ENCODE measurements around the gene TEX29. TPM values are rescaled to one million over a fixed set of nuclear protein-coding genes. Genes with fewer than 3 reads are reported as not detected.

The TEX29 gene
- total and polyA plus RNA-seq, 5 donors from 2014 or later: not detected

DNA sequence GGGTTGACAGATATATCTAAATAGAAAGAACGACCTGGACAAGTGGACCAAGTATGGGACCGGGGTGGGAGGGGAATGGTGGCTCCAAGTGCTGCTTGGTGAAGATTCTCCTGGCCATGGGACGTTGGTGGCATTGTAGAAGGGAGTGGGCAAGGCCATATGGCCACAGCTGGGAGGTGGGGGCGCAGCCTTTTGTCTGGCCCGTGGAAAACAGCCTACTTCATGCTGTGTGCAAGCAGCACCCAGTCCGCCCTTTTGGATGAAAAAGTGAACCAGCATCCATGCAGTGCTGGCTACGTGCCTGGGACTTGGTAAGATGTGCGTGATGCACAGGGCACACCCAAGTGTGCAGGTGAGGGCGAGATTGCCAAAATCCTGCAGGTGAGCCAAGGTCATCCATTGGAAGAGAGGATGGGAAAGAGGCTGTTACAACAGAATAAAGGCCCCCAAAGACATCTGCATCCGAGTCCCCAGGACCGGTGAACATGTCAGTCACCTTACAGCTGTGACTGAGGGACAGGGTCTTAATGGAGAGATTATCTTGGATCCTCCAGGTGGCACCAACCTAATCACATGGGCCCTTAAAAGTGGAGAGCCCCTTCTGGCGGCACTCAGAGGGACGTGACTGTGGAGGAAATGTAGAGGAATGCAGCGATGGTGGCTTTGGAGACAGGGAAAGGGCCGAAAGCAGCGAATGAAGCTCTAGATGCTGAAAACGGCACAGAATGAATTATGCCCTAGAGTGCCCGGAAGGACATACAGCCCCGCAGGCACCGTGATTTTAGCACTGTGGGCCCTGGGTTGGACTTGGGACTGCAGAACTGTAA is 40.8 kb downstream of the TEX29 start:
- peaks cover 5% of the 10 kb centered on the region for H3K27me3 Mint-ChIP-seq
- no peak overlapping the region for H3K27ac Mint-ChIP-seq
- no peaks in the 10 kb centered on the region for H3K36me3 ChIP-seq (ENCODE audit: control insufficient read depth, insufficient read depth, low read length)
- no peak for ATAC-seq (ENCODE audit: low read depth in 2 of 2)
- H3K4me1 Mint-ChIP-seq: no peaks in the 10 kb centered on the region
- no peaks in the 10 kb centered on the region for H3K36me3 Mint-ChIP-seq
- no peak overlapping the region for H3K4me3 ChIP-seq (ENCODE audit: low read depth, low read length)
- no peaks in the 10 kb centered on the region for H3K9me3 Mint-ChIP-seq
- H3K4me3 Mint-ChIP-seq: no peak overlapping the region
- DNase-seq: no peak
- no peak overlapping the region for H3K27ac ChIP-seq (ENCODE audit: insufficient read depth, low read length, poor library complexity, severe bottlenecking)
- no peaks in the 10 kb centered on the region for H3K9me3 ChIP-seq (ENCODE audit: control insufficient read depth in 2 of 2, low read length in 2 of 2)
- H3K4me1 ChIP-seq (ENCODE audit: control insufficient read depth, insufficient read depth, low read length, poor library complexity, severe bottlenecking): no peaks in the 10 kb centered on the region
- H3K27me3 ChIP-seq (ENCODE audit: control insufficient read depth, insufficient read depth, low read length): no peaks in the 10 kb centered on the region

DNA sequence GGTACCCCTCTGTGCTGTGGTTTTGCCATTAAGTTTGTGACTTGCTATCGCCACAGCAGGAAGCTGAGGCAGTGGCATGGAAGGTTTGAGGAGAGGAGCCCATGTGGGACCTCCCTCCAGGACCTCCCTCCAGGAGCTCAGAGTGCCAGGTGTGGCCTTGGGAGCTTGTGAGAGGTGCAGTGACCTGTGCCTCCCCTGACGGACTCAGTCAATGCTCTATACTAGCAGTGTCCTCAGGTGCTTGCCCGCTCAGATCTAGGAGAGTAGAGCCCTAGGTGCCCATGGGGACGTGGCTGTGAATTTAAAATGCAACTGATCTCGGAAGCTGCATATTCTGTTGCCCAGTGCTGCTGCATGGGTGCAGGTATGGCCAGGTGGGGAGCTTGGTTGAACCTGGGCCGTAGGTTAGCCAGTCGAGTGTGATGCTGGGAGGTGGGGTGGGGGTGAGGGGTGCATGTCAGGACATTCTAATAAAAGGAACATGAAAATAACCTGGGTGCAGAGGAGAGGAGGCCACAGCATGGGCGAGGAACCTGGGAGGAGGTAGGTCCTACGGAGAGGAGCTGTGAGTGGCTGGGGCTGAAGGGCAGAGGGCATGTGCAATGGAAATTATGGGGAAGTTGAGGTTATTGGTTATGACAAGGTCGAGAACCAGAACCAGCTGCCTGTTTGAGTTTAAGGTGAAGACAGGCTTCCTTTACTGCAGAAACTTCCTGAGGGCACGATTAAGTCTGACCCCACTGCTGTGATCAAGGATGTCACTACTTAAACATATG is 41.6 kb downstream of the TEX29 start:
- no peaks in the 10 kb centered on the region for H3K9me3 Mint-ChIP-seq
- H3K36me3 ChIP-seq (ENCODE audit: control insufficient read depth, insufficient read depth, low read length): no peaks in the 10 kb centered on the region
- H3K27me3 ChIP-seq (ENCODE audit: control insufficient read depth, insufficient read depth, low read length): no peaks in the 10 kb centered on the region
- no peaks in the 10 kb centered on the region for H3K4me1 Mint-ChIP-seq
- no peak overlapping the region for H3K27ac ChIP-seq (ENCODE audit: insufficient read depth, low read length, poor library complexity, severe bottlenecking)
- H3K9me3 ChIP-seq (ENCODE audit: control insufficient read depth in 2 of 2, low read length in 2 of 2): no peaks in the 10 kb centered on the region
- H3K27ac Mint-ChIP-seq: no peak overlapping the region
- DNase-seq (no peak), ATAC-seq (ENCODE audit: low read depth in 2 of 2) (no peak)
- H3K4me3 ChIP-seq (ENCODE audit: low read depth, low read length): no peak overlapping the region
- no peaks in the 10 kb centered on the region for H3K36me3 Mint-ChIP-seq
- H3K4me1 ChIP-seq (ENCODE audit: control insufficient read depth, insufficient read depth, low read length, poor library complexity, severe bottlenecking): no peaks in the 10 kb centered on the region
- peaks cover 5% of the 10 kb centered on the region for H3K27me3 Mint-ChIP-seq
- no peak overlapping the region for H3K4me3 Mint-ChIP-seq

DNA sequence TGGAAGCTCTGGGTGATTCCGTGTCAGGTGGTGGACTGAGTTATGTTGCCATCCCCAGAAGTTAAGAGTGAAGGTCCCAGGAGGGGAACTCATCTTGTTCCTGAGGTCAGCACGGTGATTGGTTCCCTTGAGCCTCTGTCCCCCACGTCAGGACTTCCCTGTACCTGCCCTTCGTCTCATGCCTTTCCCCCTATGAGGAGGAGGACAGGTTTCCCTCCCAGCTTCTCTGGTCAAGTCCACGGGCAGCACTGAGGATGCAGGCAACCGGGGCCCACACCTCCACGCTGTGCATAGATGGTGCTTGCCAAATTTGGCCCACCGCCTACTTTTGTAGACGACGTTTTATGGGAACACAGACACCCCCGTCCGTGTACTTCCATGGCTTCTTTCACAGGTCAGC is 42.7 kb downstream of the TEX29 start:
- no peaks in the 10 kb centered on the region for H3K36me3 ChIP-seq (ENCODE audit: control insufficient read depth, insufficient read depth, low read length)
- no peak for DNase-seq
- Mint-ChIP-seq H3K4me1 (no peaks in the 10 kb centered on the region), H3K9me3 (no peaks in the 10 kb centered on the region), H3K4me3 (no peak overlapping the region), H3K27me3 (peaks cover 5% of the 10 kb centered on the region), H3K27ac (no peak overlapping the region), H3K36me3 (no peaks in the 10 kb centered on the region)
- no peaks in the 10 kb centered on the region for H3K27me3 ChIP-seq (ENCODE audit: control insufficient read depth, insufficient read depth, low read length)
- no peak for ATAC-seq (ENCODE audit: low read depth in 2 of 2)
- H3K4me1 ChIP-seq (ENCODE audit: control insufficient read depth, insufficient read depth, low read length, poor library complexity, severe bottlenecking): no peaks in the 10 kb centered on the region
- H3K27ac ChIP-seq (ENCODE audit: insufficient read depth, low read length, poor library complexity, severe bottlenecking): no peak overlapping the region
- no peak overlapping the region for H3K4me3 ChIP-seq (ENCODE audit: low read depth, low read length)
- H3K9me3 ChIP-seq (ENCODE audit: control insufficient read depth in 2 of 2, low read length in 2 of 2): no peaks in the 10 kb centered on the region

DNA sequence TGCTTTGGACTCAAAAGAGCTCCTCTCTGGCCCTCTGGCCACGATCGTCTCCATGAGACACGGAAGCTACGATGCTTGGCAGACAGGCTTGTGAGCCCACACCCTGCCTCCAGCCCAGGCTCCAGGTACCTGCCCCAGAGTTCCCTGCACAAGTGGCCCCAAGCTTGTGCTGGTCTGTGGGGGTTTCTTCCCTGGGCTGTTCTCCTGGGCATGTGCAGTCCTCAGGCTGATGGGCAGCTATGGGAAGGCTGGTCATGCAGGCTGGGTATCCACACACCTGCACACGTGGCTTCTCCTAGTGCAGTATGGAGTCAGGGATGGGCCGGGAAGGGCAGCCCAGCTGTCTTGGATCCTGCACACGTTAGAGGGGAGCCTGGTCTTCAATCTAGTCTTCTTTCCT is 43.1 kb downstream of the TEX29 start:
- H3K4me3 Mint-ChIP-seq: no peak overlapping the region
- ATAC-seq (ENCODE audit: low read depth in 2 of 2): no peak
- H3K9me3 Mint-ChIP-seq: no peaks in the 10 kb centered on the region
- Histone ChIP-seq H3K4me1 (ENCODE audit: control insufficient read depth, insufficient read depth, low read length, poor library complexity, severe bottlenecking) (no peaks in the 10 kb centered on the region), H3K9me3 (ENCODE audit: control insufficient read depth in 2 of 2, low read length in 2 of 2) (no peaks in the 10 kb centered on the region), H3K36me3 (ENCODE audit: control insufficient read depth, insufficient read depth, low read length) (no peaks in the 10 kb centered on the region), H3K27me3 (ENCODE audit: control insufficient read depth, insufficient read depth, low read length) (no peaks in the 10 kb centered on the region), H3K4me3 (ENCODE audit: low read depth, low read length) (no peak overlapping the region), H3K27ac (ENCODE audit: insufficient read depth, low read length, poor library complexity, severe bottlenecking) (no peak overlapping the region)
- H3K27ac Mint-ChIP-seq: no peak overlapping the region
- H3K27me3 Mint-ChIP-seq: peaks cover 5% of the 10 kb centered on the region
- no peak for DNase-seq
- no peaks in the 10 kb centered on the region for H3K36me3 Mint-ChIP-seq
- H3K4me1 Mint-ChIP-seq: no peaks in the 10 kb centered on the region

DNA sequence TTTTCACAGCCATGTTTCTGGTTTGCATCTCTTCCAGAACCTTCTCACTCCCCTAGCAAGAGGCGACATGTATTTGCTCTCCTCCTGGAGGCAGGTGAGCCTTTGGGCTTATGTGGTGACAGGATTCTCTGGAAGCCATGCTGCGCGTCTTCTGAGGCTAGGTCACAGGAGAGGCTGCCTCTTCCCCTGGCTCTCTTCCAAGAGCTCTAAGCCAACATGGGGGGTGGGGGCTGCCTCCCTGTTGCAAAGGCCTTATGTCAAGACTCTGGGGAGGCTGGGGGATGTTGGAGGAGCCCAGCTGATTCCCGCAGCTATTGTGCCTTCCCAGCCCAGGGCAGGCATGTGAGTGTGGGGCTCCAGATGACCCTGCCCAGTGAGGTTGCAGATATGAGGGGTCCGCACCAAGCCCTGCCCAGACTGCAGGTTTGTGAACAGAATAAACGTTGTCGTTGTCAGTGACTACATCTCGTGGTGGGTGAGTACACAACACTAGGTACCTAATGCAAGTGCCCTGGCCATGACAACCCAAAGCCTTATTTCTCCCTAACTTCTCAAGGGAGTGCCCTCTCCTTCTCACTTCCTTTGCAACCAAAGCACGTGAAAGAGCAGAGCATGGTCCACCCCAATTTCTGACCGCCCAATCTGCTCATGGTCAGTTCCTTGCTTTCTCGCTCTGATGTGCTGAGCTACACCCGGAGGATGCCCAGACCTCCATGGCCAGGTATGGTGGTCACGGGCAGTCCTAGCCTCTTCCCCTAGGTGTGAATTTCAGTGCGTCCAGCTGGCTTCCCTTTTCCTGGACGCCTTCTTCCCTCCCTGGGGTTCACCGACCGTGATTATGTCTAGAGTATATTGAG is 44.9 kb downstream of the TEX29 start:
- no peak overlapping the region for H3K27ac ChIP-seq (ENCODE audit: insufficient read depth, low read length, poor library complexity, severe bottlenecking)
- DNase-seq (no peak), ATAC-seq (ENCODE audit: low read depth in 2 of 2) (no peak)
- no peaks in the 10 kb centered on the region for H3K4me1 ChIP-seq (ENCODE audit: control insufficient read depth, insufficient read depth, low read length, poor library complexity, severe bottlenecking)
- Mint-ChIP-seq H3K9me3 (peaks cover 0 to 2% (median 0%) of the 10 kb centered on the region in 7 donors), H3K4me1 (no peaks in the 10 kb centered on the region), H3K4me3 (no peak overlapping the region), H3K36me3 (no peaks in the 10 kb centered on the region), H3K27me3 (no peaks in the 10 kb centered on the region), H3K27ac (no peak overlapping the region)
- no peak overlapping the region for H3K4me3 ChIP-seq (ENCODE audit: low read depth, low read length)
- no peaks in the 10 kb centered on the region for H3K9me3 ChIP-seq (ENCODE audit: control insufficient read depth in 2 of 2, low read length in 2 of 2)
- no peaks in the 10 kb centered on the region for H3K36me3 ChIP-seq (ENCODE audit: control insufficient read depth, insufficient read depth, low read length)
- no peaks in the 10 kb centered on the region for H3K27me3 ChIP-seq (ENCODE audit: control insufficient read depth, insufficient read depth, low read length)

DNA sequence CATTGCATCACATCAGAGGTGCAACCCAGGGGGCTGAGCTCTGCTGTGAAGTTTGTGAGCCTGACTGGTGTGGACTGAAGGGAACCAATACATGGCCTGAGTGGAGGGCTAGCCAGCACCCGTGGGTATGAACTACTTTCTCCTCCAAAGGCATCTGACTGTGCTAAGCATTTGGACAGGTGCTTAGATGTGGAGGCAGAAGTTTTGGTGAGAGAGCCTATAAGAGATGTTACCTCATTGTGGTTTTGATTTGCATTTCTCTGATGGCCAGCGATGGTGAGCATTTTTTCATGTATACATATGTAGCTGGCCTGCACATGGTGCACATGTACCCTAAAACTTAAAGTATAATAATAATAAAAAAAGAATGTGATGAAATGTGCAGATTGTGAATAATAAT is 46.9 kb downstream of the TEX29 start:
- no peak overlapping the region for H3K4me3 Mint-ChIP-seq
- ATAC-seq (ENCODE audit: low read depth in 2 of 2): no peak

DNA sequence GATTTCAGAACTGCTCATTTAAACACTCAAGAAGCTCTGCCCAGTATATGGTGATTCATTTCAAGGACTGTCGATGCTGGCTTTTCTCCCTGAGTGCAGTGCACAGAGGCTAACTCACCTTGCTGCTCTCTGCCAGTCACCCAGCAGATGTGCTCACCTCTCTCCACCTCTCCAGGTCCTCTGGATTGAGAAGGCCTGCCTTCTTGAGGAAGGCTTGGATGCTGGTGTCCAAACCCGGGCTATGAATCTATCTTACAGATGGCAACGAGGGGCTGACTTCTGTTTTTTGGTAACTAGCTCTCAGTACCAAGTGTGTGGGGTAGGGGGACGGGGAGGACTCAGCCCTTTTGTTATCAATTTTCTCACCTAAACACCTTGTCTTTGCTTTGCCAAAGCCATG is 47.6 kb downstream of the TEX29 start:
- Histone ChIP-seq H3K27ac (ENCODE audit: insufficient read depth, low read length, poor library complexity, severe bottlenecking) (no peak overlapping the region), H3K9me3 (ENCODE audit: control insufficient read depth in 2 of 2, low read length in 2 of 2) (no peaks in the 10 kb centered on the region), H3K4me1 (ENCODE audit: control insufficient read depth, insufficient read depth, low read length, poor library complexity, severe bottlenecking) (no peaks in the 10 kb centered on the region), H3K27me3 (ENCODE audit: control insufficient read depth, insufficient read depth, low read length) (no peaks in the 10 kb centered on the region), H3K4me3 (ENCODE audit: low read depth, low read length) (no peak overlapping the region), H3K36me3 (ENCODE audit: control insufficient read depth, insufficient read depth, low read length) (no peaks in the 10 kb centered on the region)
- H3K4me3 Mint-ChIP-seq: no peak overlapping the region
- ATAC-seq (ENCODE audit: low read depth in 2 of 2) (no peak), DNase-seq (no peak)
- peaks cover 0 to 9% (median 0%) of the 10 kb centered on the region in 4 donors for H3K4me1 Mint-ChIP-seq
- H3K36me3 Mint-ChIP-seq: no peaks in the 10 kb centered on the region
- H3K27ac Mint-ChIP-seq: no peak overlapping the region
- H3K9me3 Mint-ChIP-seq: peaks cover 0 to 2% (median 0%) of the 10 kb centered on the region in 7 donors
- no peaks in the 10 kb centered on the region for H3K27me3 Mint-ChIP-seq

More for the DNA sequence above, 46.9 kb downstream of the TEX29 start:
- peaks cover 0 to 3% (median 0%) of the 10 kb centered on the region in 4 donors for H3K4me1 Mint-ChIP-seq
- H3K27ac Mint-ChIP-seq: no peak overlapping the region
- peaks cover 0 to 2% (median 0%) of the 10 kb centered on the region in 7 donors for H3K9me3 Mint-ChIP-seq
- Histone ChIP-seq H3K27ac (ENCODE audit: insufficient read depth, low read length, poor library complexity, severe bottlenecking) (no peak overlapping the region), H3K4me3 (ENCODE audit: low read depth, low read length) (no peak overlapping the region), H3K4me1 (ENCODE audit: control insufficient read depth, insufficient read depth, low read length, poor library complexity, severe bottlenecking) (no peaks in the 10 kb centered on the region), H3K36me3 (ENCODE audit: control insufficient read depth, insufficient read depth, low read length) (no peaks in the 10 kb centered on the region), H3K9me3 (ENCODE audit: control insufficient read depth in 2 of 2, low read length in 2 of 2) (no peaks in the 10 kb centered on the region), H3K27me3 (ENCODE audit: control insufficient read depth, insufficient read depth, low read length) (no peaks in the 10 kb centered on the region)
- no peaks in the 10 kb centered on the region for H3K36me3 Mint-ChIP-seq
- no peak for DNase-seq
- no peaks in the 10 kb centered on the region for H3K27me3 Mint-ChIP-seq

Measured in CD4-positive, CD25-positive, alpha-beta regulatory T cell (primary cell).